ENCODE data around the gene FGD5.

DNA sequence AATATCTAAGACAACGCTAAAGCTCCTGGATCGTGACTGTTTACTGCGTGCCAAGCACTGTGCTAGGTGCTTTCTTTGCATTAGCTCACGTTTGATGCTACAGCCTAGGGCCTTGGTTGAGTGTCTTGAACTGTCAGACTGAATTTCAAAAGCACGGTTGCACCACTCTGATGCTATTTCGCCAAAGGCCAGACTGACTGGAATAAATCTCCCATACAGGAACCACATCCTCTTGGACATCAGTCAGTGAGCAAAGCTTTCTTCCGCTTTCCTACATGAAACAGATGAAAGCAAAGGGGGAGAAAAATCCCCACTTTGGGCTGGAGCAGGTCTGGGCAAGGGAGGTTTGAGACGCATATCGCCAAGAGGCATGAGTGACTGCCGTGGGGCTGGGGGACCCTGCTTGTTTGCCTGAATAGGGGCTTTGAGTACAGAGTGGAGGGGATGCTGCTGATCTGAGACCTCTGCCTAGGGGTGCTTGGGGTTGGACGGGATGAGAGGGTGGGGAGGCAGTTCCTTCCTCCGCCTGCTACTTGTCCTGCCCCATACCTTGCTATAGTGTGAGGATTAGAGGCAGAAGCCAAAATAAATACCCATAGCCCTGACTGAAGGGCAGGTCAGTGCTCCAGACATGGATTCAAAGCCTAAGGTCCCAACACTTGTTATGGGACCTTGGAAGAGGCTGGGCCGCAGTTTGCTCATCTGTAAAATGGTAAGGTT, 5.3 kb downstream of the FGD5 start:
- TF ChIP-seq, protein P1, sequence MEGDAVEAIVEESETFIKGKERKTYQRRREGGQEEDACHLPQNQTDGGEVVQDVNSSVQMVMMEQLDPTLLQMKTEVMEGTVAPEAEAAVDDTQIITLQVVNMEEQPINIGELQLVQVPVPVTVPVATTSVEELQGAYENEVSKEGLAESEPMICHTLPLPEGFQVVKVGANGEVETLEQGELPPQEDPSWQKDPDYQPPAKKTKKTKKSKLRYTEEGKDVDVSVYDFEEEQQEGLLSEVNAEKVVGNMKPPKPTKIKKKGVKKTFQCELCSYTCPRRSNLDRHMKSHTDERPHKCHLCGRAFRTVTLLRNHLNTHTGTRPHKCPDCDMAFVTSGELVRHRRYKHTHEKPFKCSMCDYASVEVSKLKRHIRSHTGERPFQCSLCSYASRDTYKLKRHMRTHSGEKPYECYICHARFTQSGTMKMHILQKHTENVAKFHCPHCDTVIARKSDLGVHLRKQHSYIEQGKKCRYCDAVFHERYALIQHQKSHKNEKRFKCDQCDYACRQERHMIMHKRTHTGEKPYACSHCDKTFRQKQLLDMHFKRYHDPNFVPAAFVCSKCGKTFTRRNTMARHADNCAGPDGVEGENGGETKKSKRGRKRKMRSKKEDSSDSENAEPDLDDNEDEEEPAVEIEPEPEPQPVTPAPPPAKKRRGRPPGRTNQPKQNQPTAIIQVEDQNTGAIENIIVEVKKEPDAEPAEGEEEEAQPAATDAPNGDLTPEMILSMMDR (IDR thresholded peaks at IDR 0.05) = no peak
- no peak for TF ChIP-seq POLR2A (IDR thresholded peaks at IDR 0.05)
